ENCODE data around the gene ADAMTSL1.
A peak's percentile ranks its signal among the peaks of the same experiment; 100 is the strongest.

Gene ADAMTSL1

DNA sequence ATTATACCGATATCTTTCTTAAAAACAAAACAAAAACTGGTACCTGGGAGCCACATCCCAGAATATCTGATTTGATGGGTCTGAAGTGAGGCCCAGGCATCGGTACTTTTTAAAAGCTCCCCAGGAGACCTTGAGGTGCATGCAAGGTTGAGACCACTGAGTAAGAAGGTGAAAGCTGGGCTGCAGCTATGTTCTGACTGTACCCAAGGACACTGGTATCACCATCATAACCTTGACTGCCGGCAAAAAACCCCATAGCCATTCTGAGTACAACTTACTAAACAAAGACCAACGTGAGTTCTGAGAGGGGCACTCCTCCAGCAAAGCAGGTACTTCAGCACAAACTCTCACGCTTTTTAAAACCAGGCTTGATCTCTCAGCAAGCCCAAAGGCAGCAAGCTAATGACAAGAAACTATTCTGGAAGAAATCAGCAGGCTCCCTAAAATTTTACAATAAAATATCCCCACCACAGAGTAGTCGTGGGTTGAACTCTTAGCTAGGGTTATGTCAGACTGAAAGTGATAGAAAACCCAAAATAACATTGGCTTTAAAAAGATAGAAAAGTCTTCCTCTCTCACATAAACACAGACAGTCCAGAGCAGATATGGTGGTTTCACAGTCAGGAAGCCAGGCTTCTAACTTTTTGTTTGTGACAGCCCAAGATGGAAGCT, 295.1 kb downstream of the ADAMTSL1 start:
- H3K4me3 ChIP-seq (ENCODE audit: low read length), result no peak overlapping the region
- TF ChIP-seq, protein P1, sequence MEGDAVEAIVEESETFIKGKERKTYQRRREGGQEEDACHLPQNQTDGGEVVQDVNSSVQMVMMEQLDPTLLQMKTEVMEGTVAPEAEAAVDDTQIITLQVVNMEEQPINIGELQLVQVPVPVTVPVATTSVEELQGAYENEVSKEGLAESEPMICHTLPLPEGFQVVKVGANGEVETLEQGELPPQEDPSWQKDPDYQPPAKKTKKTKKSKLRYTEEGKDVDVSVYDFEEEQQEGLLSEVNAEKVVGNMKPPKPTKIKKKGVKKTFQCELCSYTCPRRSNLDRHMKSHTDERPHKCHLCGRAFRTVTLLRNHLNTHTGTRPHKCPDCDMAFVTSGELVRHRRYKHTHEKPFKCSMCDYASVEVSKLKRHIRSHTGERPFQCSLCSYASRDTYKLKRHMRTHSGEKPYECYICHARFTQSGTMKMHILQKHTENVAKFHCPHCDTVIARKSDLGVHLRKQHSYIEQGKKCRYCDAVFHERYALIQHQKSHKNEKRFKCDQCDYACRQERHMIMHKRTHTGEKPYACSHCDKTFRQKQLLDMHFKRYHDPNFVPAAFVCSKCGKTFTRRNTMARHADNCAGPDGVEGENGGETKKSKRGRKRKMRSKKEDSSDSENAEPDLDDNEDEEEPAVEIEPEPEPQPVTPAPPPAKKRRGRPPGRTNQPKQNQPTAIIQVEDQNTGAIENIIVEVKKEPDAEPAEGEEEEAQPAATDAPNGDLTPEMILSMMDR (conservative IDR thresholded peaks at IDR 0.05; ENCODE audit: low read length), result no peak
- no peak for DNase-seq (ENCODE audit: low read depth)

DNA sequence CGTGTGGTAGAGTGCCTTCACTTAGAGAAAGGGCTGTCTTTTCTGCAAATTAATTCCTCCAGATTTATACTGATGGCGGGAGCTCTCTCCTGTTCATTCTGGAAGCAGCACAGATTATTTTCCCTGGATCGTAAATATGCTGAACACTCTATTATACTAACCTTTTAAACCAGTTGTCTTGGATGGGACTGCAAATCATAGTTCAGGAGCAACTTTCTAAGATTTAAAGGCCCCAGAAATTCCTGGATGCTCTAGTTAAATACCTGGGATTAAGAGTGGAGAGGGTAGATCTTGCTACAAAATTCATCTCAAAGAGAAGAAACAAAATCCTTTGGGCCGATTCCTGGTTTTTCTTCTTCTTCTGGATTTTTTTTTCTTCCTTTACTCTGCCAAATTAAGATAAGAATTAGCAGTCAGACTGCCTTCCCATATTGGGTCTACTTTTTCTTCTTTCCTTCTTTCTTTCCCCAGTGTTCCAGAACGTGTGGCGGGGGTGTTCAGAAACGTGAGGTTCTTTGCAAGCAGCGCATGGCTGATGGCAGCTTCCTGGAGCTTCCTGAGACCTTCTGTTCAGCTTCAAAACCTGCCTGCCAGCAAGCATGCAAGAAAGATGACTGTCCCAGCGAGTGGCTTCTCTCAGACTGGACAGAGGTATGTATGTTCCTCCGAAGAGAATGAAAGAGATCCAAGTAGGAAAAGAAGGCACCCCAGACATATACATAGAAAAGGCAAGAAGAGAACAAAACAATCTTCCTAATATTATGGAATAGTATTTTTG, 296.4 kb downstream of the ADAMTSL1 start:
- TF ChIP-seq, protein P1 (conservative IDR thresholded peaks at IDR 0.05; ENCODE audit: low read length), result no peak
- DNase-seq (ENCODE audit: low read depth), result no peak
- no peak overlapping the region for H3K4me3 ChIP-seq (ENCODE audit: low read length)

DNA sequence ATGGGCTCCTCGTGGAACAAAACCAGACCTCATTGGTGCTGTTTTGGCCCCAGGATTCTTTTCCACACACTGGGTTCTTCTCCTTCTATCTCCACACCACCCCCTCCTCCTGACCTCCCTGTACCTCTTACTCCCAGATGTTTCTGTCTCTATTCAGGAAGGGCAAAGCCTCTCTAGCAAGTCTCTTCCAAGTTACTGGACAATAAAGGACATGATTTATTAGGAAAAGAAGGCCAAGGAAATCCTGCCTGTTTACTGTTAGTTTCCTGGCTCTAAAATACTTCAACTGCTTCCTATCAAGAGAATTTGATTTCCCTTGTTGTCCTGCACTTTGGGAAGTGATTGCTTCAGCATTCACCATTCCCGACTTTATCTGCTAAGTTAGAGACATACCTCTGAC, 297.1 kb downstream of the ADAMTSL1 start:
- no peak overlapping the region for H3K4me3 ChIP-seq (ENCODE audit: low read length)
- TF ChIP-seq, protein P1 (conservative IDR thresholded peaks at IDR 0.05; ENCODE audit: low read length), result no peak
- peak; percentile 21 for DNase-seq (ENCODE audit: low read depth)

DNA sequence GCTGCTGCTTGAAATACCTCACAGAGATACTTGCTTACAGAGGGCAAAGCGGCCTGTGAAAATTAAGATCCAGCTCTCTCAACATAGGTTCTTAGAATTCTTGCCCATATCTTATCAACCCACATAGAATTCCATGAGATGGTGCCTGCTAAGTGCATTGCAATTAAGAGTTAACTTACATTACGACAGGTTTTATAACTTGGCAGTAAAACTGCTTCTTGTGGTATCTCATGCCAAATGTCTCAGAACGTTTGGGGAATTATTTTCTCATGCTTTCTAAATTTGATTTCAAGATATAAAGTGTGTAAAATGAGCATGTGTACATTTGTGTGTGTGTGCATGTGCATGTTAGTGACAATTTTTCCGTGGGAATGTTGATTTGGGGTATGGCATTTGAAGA, 297.8 kb downstream of the ADAMTSL1 start:
- no peak overlapping the region for H3K4me3 ChIP-seq (ENCODE audit: low read length)
- TF ChIP-seq, protein P1 (conservative IDR thresholded peaks at IDR 0.05; ENCODE audit: low read length), result no peak
- no peak for DNase-seq (ENCODE audit: low read depth)

DNA sequence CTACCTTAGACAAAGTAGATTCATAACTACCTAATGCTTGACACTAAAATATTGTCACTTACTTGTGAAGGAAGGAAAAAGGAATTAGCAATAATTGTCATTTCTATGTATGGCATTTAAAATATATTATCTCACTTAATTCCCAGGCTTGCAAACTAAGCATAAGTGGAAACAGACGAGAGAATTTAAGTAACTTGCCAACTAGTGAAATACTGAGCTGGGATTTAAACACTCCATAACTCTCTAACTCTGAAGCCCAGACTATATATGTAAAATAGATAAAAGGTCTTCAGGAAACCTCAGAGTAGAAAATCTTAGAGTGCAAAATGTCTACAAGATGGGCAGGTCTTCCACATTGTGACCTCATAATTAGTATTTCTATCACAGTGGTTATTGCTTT, 301.3 kb downstream of the ADAMTSL1 start:
- no peak overlapping the region for H3K4me3 ChIP-seq (ENCODE audit: low read length)
- DNase-seq (ENCODE audit: low read depth), result no peak
- TF ChIP-seq, protein P1 (conservative IDR thresholded peaks at IDR 0.05; ENCODE audit: low read length), result no peak

DNA sequence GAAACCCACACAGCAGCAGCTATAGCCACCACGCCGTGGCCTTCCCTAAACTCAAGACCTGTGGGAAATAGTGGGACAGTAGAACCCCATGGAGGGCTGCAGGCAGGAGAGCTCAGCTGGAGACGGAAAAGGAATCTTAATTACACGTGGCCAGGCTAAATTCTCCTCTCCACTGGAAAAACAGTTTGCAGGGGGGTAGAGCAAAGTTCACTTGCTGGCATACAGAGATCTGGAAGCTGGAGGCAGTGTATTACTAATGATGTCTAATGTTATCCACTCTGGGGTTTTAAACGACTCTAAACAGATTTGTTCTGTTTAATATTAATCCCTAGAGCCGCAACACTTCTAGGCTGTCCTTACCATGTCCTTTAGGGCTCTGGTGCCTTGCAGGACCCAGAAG, 302.0 kb downstream of the ADAMTSL1 start:
- H3K4me3 ChIP-seq (ENCODE audit: low read length), result no peak overlapping the region
- no peak for DNase-seq (ENCODE audit: low read depth)
- TF ChIP-seq, protein P1 (conservative IDR thresholded peaks at IDR 0.05; ENCODE audit: low read length), result no peak
